HG03196 (cell line): ENCODE results near the gene DHH.

Experiments used
- ATAC-seq: cut with Tn5 transposase; IDR thresholded peaks from one replicate; pipeline ENCODE4 v1.9.1; 2021; ENCODE audit not compliant: unreplicated experiment

DHH gene

DNA sequence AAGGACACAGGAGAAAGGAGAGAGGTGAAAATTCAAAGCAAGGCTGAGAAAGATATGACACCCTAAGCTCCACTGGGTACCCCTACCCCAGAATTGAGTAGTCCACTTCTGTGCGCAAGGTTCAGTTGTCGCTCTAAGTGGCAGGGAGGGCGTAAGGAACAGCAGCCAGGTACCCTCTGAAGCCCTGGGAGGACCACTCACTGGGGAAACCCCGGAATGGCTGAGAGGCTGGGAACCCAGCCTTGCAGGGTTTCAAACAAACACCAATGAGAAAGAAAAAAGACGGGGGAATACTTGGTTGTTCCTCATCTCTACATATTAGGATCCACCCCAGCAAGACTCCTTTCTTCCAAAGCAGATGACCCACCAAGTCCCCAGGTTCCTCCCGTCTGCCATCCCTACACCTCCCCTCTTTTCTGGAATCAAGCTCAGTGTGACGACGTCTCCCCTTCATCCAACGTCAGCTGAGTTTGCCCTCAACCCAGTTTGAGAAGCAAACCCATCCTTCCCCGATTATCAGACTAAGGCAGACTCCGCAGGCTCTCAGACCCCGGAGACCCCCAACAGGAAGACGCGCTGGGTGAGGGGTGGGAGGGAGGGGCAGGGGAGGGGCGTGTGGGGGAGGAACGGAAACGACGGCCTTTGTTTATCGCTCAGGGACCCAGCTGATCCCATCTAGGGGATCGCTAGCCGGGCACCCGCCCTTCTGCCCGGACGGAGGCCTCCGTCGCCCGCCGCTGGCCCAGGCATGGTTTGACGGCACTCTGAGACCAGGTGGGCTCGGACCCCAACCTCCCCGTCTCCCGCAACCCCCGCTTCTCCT lies 15.3 kb upstream of the DHH start:
- ATAC-seq, result no peak

DNA sequence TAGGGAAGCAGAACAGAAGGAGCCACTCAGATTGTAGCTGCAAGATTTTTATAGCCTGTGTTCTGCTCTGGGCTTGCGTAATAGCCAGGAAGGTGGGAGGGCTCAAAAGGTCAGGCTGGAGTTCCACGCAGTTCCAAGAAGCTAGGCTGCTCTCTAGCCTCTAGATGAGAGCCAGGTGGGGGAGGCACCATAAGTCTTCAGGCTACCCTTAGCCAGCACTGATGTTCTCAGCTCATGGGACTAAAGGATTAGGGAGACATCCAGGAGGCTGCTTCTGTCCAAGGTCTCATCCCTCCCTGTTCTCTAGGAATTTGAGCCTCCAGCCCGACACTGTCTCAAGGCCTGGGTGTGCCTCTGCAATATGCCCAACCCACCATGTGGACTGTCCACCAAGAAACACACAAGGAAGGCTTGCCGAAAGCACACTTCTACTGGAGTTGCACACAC lies 14.4 kb upstream of the DHH start:
- ATAC-seq, result no peak

DNA sequence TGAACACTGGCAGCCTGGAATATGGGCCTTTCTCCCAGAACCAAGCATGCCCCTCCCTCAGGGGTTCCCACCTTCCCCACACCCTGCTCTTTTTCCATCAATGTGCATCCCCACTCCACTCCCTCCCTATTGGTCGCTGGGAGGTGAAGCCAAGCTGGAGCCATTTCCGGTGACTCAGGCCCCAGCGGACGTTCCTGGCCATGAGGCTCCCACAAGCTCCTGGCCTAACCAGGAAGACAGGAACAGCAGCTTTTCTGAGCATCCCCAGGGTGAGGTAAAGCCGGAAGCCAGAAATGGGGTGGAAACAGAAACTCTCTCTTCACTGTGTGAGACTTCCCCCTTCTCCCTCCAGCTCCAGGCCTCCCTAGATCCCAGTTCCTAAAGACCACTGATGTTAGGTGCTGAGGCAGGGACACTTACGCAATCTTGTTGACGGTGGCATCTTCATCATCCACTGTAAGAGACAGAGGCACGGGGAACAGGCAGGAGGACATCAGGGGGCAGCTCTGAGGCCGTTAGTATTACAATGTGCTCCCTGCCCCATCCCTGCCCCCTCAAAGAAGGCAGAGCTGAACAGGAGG lies 11.0 kb upstream of the DHH start:
- no peak for ATAC-seq

DNA sequence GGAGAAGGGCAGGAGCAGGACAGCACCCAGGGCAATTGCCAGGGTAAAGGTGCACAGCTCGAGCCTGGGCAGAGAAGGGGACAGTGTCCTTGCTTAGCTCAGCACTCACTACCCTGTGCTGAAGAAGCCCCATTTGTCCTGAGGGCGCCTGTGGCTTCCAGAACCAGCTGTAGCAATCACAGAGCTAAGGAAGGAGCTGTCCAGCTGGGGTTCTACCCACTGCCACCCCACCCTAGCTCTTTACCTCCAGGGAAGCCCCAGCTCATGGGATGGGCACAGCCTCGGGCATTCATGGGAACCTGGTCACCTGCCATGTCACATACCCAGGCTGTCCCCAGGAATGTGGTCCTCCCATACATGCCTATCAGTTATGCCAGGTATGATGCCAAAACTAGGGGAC lies 10.2 kb upstream of the DHH start:
- no peak for ATAC-seq

DNA sequence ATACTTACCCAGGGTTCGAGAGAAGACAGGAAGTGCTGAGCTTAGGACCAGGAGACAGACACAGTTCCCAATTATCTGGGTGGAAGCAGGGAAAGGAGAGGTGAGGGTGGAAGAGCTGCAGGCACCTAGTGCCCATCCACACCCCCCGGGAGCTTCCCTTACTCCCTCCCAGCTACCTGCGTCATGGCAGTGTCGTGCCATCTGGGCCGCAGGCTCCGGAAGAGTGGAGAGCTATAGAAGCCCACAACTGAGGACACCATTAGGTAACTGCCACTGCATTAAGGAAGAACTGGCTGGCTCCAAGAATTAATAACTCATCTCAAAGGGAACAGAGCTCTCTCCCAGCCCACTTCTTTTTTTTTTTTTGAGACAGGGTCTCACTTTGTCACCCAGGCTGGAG lies 5.8 kb upstream of the DHH start:
- ATAC-seq, result no peak

DNA sequence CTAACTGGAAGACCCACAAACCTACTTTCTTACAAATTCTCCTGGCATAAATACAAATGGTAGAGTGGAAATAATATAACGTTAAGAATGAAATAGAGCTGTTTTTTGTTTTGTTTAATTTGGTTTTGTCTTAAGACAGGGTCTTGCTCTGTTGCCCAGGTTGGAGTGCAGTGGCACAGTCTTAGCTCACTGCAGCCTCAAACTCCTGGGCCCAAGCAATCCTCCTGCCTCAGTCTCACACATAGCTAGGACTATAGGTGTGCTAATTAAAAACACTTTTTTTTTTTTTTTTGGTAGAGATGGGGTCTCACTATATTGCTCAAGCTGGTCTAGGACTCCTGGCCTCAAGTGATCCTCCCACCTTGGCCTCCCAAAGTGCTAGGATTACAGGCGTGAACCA lies 4.1 kb upstream of the DHH start:
- no peak for ATAC-seq

DNA sequence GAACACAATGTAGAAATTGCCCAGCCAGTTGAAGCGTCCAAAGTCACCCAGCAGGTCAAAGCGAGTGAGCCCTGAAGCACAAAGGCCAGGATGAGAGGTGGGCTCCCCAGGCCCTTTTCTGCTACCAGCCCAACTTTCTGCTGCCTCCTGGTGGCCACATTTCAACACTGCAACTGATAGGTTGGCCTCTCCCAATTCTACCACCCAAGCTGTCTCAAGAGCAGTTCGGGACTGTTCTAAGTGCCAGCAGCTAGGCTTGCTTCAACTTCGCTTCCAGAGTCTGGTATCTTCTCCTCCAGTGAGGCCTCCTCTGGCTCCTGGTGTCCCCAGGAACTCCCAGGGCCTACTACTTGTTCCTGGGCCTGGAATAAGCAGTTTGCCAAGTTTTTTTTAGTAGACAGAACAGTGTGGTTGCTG lies 3.4 kb upstream of the DHH start:
- no peak for ATAC-seq

DNA sequence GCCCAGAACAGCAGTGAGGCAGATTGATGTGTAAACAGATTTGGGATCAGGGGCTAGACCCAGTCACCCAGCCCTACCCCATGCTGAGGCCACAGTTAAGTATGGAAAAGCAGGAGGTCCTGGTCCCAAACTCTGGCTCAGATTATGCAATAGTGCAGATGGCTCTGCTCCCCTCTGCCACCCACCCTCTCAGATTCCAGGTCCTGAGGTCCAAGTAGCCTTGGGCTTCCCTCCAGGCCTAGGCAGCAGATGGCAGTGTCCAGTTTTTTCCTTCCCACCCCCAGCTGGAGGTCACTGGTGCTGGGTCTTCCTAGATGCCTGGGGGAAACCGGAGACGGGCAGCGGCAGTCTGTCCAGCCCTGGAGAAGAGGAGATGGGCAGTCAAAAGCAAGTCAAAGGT lies 2.8 kb upstream of the DHH start:
- ATAC-seq, result no peak

DNA sequence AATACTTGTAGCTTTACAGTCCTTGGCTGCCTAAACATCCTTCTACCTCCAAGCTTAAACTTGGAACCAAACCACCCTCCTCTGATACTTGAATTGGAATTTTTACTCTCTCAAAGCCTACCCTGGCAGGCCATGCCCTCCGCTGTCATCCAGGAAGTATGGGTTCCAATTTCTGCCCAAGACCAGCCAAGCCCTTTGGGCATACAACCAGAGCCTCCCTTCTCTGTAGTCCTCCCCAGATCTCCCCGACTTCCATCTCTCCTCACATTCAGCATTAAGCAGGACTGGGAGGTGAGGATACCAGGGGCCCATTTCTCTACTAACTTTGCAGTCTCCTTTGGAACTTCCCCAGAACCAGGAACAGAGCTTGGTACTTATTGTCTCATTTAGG lies 369 bp upstream of the DHH start:
- no peak for ATAC-seq

DNA sequence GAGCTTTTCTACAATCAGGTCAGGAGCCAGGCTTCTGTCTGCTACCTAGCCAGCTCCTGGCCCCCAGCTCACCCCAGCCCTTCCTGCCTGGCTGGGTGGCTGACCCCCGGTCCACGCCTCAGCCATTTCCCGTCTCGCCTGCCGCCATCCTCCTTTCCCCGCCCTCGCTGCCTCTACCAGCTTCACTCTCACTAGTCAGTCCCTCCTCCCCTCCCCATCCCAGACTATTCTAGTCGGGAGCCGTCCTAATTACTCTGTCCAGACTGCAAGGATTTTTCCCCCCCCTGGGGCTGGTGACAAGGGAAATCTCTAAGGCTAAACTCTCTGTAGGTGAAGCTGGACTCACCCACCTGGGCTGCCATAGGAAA lies 825 bp downstream of the DHH start:
- no peak for ATAC-seq

DNA sequence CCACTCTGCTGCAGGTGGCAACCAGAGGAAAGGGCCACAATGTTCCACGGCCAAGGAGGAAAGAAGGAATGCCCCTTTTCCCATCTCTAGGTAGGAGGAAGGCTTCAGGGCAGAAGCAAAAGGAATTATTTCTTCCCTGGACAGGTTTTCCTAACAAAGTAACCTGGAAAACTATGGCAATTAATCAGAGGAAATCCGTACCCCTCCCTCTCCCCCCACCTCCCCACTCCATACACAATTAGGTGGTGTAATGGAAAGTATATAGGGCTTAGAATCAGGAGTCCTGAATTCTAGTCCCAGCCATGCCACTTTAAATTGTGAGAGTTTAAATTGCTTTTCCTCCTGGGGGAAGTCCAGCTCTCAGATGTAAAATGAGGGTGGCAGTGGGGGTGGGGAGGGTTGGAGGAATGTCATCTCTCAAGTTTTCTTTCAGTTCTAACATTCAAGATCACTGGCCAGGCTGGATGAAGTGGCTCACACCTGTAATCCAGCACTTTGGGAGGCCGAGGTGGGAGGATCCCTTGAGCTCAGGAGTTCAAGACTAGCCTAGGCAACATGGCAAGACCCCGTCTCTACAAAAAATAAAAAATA lies 1.7 kb downstream of the DHH start:
- no peak for ATAC-seq

DNA sequence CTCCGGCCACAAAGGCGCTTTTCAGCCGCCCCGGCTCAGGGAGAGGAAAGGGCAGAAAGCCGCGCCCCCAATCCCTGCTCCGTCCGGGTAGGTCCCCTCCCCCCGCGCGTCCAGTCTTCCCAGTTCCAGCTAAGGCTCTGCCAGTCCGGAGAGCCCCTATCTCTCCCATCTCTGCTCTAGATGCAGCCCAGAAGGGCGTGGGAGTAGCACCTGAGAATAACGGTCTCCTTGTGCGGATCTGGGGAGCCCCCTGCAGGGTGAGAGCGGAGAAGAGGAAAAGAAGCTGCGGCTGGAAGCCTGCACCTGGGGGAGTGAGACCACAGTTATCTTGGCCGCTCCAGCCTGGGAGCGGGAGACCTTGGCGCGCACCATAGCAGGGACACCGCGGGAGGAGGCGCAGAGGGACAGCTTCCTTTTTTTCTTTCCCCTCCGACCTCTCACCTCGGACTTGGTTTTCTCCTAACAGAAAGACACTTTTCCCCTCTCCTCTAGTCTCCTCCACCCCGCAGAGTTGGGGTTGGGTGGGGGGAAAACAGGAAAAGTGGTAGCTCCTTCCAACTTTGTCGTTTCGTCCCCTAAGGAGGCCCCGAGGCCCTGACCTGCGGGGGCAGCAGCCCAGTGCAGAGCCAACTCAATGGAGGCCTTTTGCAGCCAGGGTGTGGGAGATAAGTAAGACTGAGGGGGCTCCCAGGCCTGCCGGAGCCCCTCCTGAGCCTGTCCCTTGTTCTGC lies 2.4 kb downstream of the DHH start:
- ATAC-seq, result no peak

DNA sequence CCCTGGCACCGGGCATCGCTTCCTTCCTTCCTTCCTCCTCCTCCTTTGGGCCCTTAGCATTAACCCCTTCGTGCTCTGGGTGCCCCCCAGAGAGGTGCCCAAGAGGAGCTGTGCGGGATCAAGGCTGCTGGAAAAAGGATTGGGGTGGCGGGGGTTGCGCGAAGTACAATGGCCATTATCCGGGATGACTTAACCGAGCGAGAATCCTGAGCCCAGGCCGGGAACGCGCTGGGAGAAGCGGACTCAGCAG lies 2.8 kb downstream of the DHH start:
- ATAC-seq, result no peak

DNA sequence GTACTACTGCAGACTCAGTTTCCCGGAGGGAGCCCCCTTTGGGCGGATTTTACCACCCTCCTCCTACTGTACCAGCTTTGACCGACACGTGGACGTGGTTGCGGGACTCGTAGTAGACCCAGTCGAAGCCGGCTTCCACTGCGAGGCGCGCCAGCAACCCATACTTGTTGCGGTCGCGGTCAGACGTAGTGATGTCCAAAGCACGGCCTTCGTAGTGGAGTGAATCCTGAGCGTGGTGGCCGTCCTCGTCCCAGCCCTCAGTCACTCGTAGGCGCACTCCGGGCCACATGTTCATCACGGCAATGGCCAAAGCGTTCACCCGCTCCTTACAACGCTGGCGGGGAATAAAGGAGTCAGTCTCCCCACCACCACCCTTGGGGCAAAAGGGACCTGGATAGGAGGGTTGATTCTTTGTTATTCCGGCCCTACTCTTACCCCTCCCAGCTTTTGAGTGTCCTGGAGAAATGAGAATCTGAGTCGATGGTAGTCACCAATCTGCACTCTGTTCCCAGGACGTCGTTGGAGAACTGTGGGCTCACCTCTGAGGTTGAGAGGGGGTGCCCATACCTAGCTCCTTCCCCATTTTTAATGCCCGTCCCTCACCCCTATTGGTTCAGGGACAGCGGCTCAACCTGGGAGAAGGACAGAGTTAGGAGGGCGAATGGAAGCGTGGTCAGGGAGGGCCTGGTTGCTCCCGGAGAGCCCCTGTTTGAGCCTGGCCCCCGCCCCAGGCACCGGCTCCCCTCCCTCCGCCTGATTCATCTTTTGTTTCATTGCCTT lies 3.4 kb downstream of the DHH start:
- ATAC-seq, result no peak

DNA sequence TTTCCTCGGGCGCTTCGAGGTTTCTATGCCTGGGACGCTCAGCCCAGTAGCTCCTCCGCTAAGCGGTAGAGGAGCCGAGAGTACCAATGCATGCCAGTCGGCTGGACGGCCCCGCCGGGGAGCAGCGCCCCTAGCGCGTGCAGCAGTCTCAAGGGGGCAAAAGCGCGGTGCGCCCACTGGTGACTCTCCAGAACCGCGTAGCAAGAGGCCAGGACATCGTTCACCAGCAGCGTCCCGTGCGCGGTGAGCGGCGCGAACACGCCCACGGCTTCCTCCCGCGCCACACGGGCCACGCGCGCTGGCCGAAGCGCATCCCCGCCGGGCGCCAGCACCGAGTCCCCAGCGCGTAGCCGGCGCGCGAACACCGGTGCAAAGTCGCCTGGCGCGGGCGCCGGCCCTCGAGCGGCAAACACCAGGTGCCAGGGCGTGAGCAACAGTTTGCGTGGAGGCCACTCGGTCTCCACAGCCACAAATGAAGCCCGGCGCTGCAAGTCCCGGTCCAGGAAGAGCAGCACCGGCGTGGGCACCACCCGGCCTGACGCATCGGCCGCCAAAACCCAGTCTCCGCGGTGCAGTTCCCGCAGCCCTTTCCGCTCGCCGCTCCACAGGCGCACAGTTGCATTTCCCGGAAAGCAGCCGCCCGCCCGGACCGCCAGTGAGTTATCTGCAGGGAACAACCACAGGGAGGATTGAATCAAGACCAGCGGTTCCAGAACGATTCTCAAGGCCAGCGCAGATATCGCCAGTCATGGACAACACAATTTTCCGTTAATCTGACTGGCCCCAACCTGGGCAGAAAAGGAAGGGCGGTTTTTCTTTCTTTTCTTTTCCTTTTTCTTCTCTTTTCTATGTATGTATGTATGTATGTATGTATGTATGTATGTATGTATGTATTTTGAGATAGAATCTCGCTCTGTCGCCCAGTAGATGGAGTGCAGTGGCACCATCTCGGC lies 4.5 kb downstream of the DHH start:
- no peak for ATAC-seq

DNA sequence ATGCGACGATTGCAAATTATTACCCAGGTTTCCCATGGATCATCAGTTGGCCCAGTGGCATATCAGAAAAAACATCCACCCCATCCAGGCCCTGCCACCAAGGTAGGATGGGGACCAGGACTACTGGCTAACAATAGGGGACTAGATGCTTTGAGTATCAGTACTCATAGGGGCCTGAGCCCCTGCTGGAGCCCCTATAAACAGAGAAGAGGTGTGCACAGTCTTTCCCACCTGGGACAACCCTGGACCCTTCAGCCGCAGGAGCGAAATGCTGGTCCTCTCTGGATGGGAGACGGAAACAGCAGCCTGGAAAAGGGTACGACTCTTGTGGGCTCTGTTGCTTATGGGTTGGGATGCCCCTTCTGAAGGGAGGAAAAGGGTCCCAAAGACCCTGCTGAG lies 5.7 kb downstream of the DHH start:
- no peak for ATAC-seq

DNA sequence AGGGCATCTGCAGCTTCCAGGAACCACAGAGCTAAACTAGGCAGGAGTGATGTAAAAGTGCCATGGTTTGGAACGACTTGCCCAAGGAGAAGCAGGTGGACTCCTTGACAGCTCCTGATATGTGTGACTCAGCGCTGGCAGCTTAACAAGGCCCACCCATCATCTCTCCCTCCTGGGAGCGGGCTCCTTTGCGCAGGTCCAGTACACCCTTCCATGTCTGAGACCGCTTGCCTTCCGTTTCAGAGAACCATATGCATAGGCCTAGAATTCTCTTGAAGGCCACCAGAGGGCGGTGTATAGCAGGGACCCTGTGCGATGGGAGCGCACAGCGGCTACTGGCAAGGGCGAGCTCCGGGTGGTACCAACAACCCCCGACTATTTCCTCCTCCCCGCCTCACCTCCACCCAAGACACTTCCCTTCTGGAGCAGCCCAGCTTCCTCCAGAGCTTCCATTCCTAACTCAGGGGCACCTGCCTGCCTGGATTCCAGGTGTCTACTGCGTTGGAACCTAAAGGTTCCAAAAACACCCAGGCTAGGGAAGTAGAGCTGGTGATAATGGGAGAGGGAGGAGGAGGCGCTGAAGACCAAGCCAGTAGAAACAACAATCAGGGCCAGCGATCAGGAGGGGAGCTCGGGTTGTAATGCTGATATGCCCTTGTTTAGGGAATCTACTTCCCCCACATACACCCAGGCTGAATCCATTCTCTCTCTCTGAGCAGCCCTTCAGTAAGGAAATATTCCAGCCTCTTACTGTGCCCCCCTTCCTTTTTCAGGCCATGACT lies 6.3 kb downstream of the DHH start:
- peak; percentile 67 for ATAC-seq

DNA sequence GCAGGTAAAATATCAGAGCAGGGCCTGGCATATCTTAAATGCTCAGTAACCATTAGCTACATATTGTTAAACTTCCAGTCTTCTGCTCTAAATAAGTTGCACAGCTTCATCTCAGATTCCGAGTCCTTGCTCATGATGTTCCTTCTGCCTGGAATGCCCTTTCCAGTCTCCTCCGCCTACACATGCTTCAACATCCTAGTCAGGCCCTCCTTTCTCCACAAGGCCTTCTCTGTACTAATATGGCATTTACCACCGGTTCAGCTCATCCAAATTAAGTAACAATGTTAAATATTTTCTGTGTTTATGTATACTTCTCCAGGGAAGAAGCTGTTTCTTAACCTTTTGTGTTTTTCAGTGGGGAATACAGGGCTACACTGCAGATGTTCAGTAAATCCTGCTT lies 8.5 kb downstream of the DHH start:
- ATAC-seq, result no peak

DNA sequence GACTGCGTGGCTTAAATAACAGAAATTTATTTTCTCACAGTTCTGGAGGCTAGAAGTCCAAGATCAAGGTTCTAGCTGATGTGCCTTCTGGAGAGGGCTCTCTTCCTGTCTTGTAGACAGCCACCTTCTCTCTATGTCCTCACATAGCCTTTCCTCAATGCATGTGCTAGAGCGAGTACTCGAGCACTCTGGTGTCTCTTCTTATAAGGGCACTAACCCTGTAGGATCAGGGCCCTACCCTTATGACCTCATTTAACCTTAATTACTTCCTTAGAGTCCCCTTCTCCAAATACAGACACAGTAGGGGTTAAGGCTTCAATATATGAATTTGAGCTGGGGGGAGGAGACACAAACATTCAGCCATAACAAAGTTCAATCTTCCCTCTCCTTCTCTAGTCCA lies 10.2 kb downstream of the DHH start:
- ATAC-seq, result no peak

DNA sequence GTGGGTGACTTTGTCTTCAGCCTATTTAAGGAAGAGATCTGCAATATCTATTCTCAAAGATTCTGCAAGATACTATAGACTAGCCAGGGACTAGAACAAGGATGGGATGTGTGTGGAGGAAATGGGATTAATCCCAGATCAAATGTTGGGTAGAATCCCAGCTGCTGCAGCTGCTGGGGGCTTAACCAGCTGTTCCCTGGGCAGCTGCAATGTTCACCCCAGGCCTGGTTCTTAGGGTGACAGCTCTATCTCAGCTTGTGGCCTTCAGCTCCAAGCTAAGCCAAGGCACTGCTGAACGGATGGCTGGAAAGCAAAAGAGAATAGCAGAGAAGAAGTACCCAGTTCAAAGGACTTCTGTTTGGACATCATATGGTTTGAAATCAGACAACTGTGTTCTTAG lies 14.8 kb downstream of the DHH start:
- ATAC-seq, result no peak
